ENCODE results near the gene GPHN.

GPHN gene

DNA sequence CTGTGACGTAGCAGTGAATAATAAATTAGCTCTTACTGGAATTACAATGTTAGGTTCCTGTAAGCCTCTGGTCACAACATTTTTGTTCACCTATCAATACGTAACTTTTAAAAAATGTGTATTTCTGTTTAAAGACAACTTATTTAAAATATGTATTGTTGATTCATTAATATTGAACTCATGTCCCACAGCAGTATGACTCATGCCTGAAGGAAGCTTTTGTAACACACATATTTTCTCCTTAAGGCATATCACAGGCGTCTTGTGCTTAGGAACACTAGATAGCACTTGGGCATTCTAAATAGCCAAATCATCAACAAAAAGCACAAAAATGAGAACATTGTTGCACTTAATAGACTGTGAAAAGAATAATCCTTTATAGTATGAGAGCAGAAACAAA is 92.5 kb downstream of the GPHN start:
- DNase-seq (ENCODE audit: low read depth) = no peak

DNA sequence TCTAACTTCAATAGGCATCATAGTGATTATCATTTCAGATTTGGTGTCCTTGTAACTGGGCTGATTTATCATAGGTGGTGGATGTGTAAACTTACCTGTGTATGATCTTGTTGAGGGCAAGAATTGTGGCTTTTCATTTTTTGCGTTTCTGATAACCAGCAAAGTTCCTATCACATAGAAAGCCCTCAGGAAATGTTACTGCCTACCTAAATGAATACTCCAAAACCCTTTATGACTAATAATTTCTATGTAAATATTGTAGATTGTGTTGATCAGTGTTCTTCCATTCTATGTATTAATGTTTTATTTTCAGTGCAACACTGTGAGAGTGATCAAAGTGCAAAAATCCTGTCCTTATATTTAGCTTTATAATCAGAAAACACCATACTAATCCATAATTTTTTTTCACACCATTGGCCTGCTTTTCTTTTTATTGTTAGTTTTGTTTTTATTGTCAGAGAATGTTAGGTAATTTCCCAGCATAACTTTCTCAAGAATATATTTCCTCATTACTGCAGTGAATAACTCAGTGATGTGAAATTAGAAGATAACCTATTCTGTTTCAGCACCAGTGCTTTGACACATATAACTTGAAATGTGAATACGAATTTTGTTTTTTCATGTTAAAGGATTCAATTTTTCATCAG is 94.1 kb downstream of the GPHN start:
- DNase-seq (ENCODE audit: low read depth) = no peak

DNA sequence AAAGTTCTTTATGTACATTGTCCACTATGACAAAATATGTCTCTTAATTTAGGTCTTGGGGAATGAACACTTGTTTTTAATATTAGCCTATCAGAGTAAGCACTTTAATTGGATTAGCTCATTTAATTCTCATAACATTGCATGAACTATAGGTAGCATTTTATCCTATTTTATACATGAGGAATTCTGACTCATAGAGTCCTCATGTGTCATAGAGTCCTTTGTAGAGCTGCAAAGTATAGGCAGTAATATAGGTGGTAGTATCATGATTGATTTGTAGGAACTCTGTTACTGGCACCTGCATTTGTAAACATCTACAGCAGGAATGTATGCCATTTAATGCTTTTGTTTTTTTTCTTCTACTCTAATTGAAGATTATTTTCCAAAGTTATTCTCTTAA is 96.0 kb downstream of the GPHN start:
- no peak for DNase-seq (ENCODE audit: low read depth)

DNA sequence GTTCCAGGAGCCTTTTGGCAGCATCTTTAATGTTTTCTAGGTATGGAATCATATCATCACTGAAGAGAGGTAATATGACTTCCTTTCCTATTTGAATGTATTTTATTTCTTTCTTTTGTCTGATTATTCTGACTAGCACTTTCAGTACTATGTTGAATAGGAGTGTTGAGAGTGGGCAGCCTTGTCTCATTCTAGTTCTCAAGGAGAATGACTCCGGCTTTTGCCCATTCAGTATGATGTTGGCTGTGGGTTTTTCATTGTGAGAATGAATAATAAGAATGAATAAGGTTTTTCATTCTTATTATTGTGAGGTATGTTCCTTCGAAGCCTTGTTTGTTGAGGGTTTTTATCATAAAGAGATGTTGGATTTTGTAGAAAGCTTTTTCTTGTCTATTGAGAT is 98.9 kb downstream of the GPHN start:
- no peak for DNase-seq (ENCODE audit: low read depth)

DNA sequence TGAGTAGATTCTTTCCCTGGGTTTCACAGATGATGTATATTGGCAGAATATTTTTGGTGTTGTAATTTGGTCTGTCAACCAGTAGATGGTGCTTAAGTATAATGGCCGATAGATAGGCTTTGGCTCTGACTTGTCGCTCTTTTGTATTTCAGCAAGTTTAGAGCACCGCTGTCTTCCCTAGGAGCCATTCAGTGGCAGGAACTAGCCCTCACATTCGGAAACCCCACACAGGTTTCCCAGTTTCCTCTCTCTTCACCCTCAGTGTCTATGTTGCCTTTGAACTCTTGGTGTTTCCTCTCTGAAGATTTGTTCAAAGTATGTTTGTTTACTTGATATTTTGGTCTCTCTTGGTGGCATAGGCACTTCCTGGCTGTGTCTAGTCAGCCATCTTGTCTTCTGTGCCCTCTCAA is 102.2 kb downstream of the GPHN start:
- no peak for DNase-seq (ENCODE audit: low read depth)

DNA sequence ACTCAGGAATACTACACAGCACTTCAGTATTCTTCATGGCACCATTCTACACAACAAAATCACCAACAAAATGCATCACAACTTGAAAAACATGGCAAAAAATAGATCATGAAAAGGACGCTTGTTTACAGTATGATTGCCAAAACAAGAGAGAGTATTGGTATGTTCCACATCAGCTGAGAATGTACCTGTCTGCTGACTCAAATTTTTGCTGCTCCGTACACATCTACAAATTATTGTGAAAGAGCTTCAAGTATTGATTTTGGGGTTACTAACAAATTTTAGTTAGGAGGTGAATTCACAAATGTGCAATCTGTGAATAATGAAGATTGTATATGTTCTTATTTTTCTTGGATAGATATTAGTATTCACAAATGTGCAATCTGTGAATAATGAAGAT is 105.4 kb downstream of the GPHN start:
- DNase-seq (ENCODE audit: low read depth) = no peak

DNA sequence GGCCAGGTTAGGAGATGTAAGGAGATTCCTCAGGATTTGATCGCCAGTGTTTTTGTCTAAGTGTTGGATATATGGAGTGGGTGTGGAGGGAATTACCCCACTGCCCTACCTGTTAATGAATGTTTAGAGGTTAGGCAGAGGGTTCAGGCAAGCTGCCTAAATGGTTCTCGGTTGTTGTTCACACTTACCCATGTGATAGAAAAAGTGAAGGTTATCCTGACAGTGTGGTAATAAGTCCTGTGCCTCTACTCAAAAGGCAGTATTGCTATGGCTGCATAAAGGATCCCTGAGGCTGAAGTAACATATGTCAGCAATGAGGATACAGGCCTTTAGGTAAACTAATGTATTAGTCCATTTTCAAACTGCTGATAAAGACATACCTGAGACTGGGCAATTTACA is 112.0 kb downstream of the GPHN start:
- no peak for DNase-seq (ENCODE audit: low read depth)

DNA sequence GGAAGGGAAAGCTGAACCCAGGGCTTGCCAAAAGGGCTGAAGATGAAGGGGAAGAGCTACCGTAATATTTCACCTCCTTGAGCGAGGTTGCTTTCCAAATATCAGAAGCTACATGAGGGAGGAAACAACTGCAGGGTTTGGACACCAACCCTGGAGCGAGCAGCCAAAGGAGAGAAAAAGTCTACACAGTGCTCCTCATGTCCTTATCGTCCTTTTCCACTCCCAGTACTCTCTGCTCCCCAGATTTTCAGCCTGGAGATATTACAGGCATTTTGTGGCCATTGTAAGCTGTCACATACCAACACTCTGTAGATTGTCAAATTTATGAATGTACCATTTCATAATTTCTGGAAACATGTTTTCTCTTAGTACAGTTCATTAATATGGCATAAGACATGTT is 115.9 kb downstream of the GPHN start:
- no peak for DNase-seq (ENCODE audit: low read depth)

DNA sequence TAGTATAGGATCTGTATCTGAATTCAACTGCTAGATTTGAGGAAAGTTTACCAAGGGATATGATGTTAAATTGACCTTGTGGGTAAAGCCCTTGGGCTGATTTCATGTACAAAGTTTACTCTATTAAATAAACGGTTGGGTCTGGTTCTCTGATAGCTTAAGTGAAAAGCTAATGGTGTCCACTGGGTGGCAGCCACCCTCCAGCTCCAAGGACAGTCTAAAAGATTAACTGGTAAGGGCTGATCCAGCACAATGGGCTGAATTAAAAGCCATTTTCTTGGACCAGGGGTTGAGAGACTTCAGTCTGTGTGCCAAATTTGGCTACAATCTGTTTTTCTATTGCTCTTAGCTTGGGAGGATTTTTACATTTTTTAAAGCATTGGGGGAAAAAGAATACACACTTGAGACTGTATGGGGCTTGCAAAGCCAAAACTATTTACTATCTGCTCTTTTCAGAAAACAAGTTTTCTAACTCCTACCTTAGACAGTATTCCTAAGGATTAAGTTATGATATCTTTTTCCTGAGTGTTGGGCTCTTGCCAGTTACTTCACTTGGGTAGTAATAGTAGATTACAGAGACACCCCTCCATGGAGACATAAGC is 116.5 kb downstream of the GPHN start:
- no peak for DNase-seq (ENCODE audit: low read depth)

DNA sequence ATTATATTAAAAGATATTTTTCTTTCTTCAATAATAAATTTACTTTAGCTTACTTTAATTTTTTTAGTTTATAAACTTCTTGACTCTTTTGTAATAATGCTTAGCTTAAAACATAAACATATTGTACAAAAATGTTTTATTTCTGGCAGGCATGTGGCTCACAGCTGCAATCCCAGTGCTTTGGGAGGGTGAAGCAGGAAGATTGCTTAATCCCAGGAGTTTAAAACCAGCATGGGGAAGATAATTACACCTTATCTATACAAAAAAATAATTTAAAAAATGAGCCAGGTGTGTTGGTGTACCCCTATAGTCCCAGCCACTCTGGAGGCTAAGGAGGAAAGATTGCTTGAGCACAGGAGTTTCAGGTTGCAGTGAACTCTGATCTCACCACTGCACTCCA is 120.7 kb downstream of the GPHN start:
- no peak for DNase-seq (ENCODE audit: low read depth)

DNA sequence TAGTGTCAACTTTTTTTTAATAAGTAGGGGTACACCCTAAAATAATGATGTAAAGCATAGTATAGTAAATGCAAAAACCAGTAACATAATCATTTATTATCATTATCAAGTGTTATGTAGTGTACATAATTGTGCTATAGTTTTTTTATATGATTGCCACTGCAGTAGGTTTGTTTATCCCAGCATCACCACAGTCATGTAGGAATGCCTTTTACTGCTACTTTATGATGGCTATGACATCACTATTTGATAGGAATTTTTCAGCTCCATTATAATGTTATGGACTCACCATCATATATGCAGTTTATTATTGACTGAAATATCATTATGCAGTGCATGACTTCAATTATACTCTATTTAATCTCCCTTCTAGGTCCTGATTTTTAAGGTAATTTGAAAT is 121.6 kb downstream of the GPHN start:
- DNase-seq (ENCODE audit: low read depth) = no peak

DNA sequence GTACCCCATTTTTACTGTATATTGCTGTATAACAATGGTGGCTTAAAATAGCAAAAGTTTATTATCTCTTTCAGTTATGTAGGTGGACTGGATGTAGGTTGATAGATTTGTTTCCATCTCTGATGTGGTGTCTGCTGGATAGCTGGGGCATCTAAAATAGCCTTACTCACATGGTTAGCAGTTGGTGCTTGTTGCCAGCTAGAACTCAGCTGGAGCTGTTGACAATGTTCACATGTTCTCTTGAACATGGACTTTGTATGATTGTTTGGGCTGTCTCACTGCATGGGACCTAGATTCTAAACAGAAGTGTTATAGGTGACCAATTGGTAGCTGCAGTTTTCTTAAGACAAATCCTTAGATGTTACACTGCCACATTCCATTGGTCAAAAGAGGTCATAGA is 126.9 kb downstream of the GPHN start:
- DNase-seq (ENCODE audit: low read depth) = no peak

DNA sequence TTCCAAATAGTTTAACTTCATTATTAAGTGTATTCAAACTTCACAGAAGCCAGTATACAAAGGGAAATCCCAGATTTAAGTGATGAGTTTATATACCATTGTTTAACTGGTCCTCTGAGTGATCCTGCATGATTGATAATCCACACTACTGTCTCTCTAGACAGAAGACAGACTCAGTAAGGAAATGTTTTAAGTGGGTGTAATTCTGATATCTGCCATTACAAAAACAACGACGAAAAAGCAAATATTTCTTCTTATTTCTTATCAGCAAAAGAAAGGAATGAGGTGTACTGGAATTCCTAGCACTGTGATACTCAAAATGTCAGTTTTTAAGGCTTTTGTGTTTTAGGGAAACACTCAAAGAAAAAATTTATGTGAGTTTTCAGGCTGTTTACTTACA is 127.5 kb downstream of the GPHN start:
- DNase-seq (ENCODE audit: low read depth) = no peak

DNA sequence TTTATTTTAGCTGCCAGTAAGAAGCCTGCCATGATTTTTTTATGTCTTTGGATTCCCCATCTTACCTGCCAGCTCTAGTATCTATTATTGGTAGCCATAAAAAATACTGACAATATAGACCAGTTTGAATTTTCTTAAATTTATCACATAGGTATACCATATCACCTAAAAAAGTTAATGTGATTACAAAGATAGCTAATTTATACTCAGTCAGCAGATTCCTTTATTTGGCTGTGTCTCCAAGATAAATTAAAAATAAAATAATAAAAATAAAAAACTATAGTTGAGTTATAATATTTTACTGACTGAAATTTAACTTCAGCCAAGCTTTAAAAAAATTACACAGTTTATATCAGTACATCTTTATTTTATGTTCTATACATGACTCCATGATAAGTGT is 128.3 kb downstream of the GPHN start:
- no peak for DNase-seq (ENCODE audit: low read depth)

DNA sequence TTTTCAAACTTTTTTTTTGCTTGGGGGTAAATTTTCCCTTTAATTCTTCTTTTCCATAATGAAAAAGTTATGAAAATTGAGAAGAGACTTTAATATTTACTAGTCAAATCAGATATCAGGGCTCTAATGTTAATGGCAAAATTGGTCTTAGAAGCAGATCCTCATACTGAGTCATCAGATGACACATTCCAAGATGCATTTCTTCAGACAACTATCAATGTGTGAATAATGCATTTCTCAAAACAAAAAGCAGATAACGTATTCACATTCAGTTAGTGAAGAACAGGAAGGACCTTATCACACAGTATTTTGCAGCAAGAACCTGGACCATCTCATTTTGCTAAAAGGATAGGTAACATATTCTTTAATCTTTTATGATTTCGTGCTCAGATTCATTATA is 130.7 kb downstream of the GPHN start:
- no peak for DNase-seq (ENCODE audit: low read depth)

DNA sequence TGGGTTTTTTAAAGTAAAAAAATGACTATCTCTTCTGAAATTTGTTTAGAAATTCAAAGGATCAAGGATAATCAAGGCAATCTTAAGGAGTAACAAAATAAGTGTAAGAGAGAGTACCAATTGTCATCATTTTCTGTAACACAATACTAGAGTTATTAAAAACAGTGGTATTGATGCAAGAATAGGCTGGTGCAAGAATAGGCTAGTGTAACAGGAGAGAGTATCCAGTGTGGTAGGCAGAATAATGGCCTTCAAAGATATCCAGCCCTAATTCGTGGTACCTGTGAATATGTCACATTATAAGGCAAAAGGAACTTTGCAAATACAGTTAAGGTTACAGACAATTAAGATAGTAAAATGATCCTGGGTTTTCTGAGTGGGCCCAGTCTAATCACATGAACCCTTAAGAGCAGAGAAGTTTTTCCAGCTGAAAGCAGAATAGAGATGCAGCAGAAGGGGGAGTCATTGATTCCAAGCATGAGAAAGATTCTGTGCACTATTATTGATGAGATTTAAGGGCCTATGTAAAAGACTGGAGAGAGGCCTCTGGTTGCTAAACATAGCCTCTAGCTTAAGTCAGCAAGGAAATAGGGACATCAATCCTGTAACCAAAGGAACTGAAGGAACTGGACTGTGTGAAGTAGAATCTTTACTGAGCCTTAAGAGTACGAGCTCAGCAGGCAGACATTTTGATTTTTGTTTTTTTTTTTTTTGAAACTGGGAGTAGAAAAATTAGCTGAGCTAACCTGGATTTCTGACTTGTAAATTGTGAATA is 134.1 kb downstream of the GPHN start:
- DNase-seq (ENCODE audit: low read depth) = no peak

DNA sequence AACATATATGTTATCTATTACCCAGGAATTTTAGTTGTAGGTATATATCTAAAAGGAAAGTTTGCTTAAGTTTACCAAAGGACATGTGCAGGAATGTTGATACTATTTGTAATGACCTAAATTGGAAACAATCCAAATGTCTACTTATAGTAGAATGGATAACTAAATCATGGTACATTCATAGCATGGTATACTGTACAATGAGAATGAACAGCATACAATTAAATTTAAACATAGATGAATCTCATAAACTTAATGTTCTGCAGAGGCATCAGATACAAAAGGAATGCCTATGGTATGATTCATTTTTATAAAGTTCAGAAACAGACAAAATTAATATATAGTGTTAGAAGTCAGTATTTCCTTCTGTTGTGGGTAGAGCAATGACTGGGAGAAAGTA is 135.4 kb downstream of the GPHN start:
- no peak for DNase-seq (ENCODE audit: low read depth)

DNA sequence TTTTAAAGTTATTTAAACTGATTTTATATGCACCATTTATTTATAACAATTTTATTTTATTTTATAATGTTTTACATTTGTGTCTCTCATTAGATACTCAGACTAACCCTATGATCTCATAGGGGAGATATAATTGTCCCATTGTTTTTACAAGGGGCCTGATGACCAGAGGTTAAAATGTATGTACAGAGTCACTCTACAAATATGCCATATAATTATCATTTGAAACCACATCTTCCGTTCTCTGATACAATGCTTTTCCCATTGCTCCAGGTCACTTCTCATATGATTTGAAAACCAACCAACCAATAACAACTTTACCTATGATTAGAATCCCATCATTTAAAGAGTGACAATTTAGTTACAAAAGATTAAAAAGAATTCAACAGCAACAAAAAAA is 137.8 kb downstream of the GPHN start:
- DNase-seq (ENCODE audit: low read depth) = no peak

DNA sequence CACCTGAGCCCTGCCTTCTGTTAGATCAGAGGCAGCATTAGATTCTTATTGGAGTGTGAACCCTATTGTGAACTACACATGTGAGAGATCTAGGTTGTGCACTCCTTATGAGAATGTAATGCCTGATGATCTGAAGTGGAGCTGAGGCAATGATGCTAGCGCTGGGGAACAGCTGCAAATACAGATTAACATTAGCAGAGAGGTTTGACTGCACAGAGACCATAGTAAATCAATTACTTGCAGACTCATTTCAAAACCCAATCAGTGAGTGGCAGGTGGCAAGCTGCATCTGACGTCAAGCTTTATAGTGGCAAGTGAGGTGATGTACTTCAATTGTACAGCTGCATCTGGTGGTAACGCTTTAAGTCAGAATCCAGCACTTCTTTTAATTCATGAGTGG is 141.6 kb downstream of the GPHN start:
- DNase-seq (ENCODE audit: low read depth) = no peak

DNA sequence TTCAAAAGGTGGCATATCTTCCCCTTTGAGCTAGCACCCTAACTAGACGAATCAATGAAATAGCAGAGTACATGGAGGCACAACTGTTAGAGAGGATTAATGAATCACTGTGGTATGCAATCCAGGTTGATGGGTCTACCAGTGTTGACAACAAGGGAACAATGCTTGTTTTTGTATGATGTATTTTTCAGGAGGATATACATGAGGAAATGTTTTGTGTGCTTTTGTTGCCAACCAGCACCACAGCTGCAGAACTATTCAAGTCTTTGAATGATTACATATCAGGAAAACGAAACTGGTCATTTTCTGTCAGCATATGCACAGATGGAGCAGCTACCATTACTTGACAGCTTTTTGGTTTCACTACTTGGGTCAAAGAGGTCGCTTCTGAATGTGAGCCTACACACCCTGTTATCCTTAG is 142.6 kb downstream of the GPHN start:
- no peak for DNase-seq (ENCODE audit: low read depth)

DNA sequence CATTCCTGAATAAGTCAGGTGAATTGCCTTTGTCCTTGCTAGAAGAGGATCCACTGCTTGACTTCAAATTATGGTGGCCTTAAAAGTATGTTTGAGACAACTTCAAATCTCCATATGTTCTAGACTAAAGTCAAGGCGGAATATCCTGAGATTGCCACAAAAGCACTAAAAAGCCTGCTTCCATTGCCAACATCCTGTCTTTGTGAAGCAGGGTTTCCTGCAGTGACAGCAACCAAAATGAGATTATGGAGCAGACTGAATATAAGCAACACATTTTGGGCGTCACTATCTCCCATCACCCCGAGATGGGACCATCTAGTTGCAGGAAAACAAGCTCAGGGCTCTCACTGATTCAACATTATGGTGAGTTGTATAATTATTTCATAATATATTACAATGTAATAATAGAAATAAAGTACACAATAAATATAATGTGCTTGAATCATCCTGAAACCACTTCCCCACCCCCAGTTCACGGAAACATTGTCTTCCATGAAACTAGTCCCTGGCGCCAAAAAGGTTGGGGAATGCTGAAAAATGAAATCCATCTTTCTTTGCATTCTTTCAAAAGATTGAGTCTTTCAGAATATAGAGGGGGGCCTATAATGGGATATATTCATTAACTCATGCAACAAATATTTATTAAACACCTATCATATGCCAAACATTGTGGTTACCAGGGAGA is 143.7 kb downstream of the GPHN start:
- no peak for DNase-seq (ENCODE audit: low read depth)

DNA sequence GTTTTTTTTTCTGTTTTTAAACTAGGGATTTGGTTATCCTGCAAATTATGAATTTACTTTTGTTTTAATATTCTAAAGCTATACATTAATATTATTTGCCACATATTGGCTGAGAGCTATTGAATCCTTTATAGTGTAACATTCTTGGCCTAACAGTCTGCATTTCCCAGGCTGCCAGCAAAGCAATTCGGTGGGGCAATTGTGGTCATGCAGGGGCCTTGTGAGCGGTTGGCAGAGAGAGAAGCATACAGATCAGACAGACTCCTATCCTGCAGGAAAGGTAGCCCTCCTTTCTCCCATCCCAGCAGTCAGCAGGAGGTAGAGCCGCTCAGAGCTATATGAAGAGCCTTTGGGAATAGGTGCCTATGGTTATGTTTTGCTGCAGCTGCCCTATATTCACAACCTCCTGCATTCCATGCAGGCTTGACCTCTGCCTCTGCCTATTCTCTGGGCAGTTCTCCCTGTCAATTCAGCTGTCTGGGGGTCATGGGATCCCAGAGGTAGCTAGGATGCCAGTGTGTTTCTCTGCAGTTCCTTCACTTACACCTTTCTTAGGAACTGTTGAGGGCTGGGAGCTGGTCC is 144.7 kb downstream of the GPHN start:
- DNase-seq (ENCODE audit: low read depth) = no peak

DNA sequence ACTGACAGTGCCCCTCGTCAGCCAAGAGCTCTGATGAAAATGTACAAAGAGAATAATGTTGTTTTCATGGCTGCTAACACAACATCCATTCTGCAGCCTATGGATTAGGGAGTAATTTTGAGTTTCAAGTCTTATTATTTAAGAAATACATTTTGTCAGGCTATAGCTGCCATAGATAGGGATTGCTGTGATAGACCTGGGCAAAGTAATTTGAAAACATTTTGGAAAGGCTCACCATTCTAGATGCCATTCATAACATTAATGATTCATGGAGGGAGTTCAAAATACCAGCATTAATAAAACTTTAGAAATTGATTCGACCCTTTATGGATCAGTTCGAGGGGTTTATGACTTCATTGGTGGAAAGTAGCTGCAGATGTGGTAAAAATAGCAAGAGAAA is 149.8 kb downstream of the GPHN start:
- no peak for DNase-seq (ENCODE audit: low read depth)
